ENCODE measurements around the gene TFRC. TPM values are rescaled to one million over a fixed set of nuclear protein-coding genes. Genes with fewer than 3 reads are reported as not detected.
"Not testable (repeated sequence)": the region's sequence is repeated elsewhere in the genome, so short reads cannot be mapped to it uniquely, and the experiment has no call there.

The TFRC gene
- total RNA-seq, 1 donor from 2014 or later = 106 TPM

DNA sequence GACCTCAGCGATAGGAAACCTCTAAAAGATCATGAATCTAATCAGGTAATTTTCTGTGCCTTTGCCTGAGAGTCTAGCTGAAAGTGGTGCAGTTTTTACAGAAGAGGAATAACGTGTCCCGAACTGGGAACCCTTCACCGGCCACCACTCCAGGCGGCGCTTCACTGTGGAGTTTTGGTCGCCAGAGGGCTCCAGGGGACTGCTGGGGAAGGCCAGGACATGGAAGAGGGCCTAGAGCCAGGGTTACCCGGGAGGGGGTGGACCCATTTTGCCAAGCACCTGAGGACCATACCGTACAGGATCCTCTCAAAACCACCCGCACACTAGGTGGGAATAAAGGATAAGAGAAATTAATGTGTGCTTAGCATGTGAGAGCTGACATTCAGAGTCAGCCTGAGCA, 55.8 kb downstream of the TFRC start:
- H3K4me3 ChIP-seq (ENCODE audit: low read depth, low read length); FAIRE-seq; H3K36me3 ChIP-seq (ENCODE audit: control insufficient read depth, insufficient read depth, low read length); DNase-seq (ENCODE audit: low read depth); H3K27me3 ChIP-seq (ENCODE audit: control insufficient read depth, insufficient read depth, low read length): not testable (repeated sequence)
- TF ChIP-seq CTCF (IDR thresholded peaks at IDR 0.05; ENCODE audit: insufficient read depth, low read length, severe bottlenecking) = peak; percentile 48

GRCh38 chr3:196024968-196025367, 56.9 kb downstream of the TFRC start:
- Histone ChIP-seq H3K4me3 (ENCODE audit: low read depth, low read length) (no peak overlapping the region), H3K27me3 (ENCODE audit: control insufficient read depth, insufficient read depth, low read length) (peaks cover 3% of the 10 kb centered on the region), H3K36me3 (ENCODE audit: control insufficient read depth, insufficient read depth, low read length) (no peaks in the 10 kb centered on the region)
- DNase-seq (ENCODE audit: low read depth) = no peak
- FAIRE-seq = no peak
- no peak for TF ChIP-seq CTCF (IDR thresholded peaks at IDR 0.05; ENCODE audit: insufficient read depth, low read length, severe bottlenecking)

DNA sequence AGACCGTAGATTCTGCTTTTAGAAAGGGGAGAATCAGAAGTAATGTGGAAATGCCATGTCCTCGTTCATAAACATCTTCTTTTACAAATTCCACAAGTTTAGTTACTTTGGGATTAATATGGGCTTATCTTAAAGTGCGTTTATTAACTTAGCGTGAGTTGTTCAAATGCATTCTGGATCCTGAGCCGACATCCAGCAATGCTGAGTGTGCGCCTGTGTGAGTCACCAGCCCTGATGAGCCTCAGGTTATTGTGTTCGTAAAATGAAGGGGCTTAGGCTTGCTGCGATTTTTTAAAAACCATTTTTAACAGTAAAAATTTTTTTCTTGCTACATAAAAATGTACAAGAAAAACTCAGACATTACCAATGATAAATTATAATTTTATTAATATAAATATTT, 57.9 kb downstream of the TFRC start:
- FAIRE-seq (no peak), DNase-seq (ENCODE audit: low read depth) (no peak)
- no peak for TF ChIP-seq CTCF (IDR thresholded peaks at IDR 0.05; ENCODE audit: insufficient read depth, low read length, severe bottlenecking)
- H3K4me3 ChIP-seq (ENCODE audit: low read depth, low read length) = no peak overlapping the region
- H3K27me3 ChIP-seq (ENCODE audit: control insufficient read depth, insufficient read depth, low read length) = peaks cover 3% of the 10 kb centered on the region
- no peaks in the 10 kb centered on the region for H3K36me3 ChIP-seq (ENCODE audit: control insufficient read depth, insufficient read depth, low read length)

DNA sequence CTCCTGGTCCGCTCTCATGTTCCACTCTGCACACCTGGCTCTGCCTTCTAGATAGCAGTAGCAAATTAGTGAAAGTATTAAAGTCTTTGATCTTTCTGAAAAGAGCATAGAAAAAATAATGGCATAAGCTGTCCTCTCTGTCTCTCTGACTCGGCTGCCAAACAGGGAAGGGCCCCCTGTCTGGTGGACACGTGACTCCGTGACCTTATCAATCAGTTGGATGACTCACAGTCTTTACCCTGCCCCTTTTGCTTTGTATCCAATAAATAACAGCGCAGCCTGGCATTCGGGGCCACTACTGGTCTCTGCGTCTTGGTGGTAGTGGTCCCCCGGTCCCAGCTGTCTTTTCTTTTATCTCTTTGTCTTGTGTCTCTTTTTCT, 59.4 kb downstream of the TFRC start:
- H3K36me3 ChIP-seq (ENCODE audit: control insufficient read depth, insufficient read depth, low read length); FAIRE-seq; H3K27me3 ChIP-seq (ENCODE audit: control insufficient read depth, insufficient read depth, low read length); DNase-seq (ENCODE audit: low read depth); H3K4me3 ChIP-seq (ENCODE audit: low read depth, low read length): not testable (repeated sequence)

GRCh38 chr3:196020373-196020772, 61.5 kb downstream of the TFRC start:
- Histone ChIP-seq H3K4me3 (ENCODE audit: low read depth, low read length) (no peak overlapping the region), H3K36me3 (ENCODE audit: control insufficient read depth, insufficient read depth, low read length) (no peaks in the 10 kb centered on the region), H3K27me3 (ENCODE audit: control insufficient read depth, insufficient read depth, low read length) (peaks cover 3% of the 10 kb centered on the region)
- no peak for FAIRE-seq
- no peak for DNase-seq (ENCODE audit: low read depth)
- TF ChIP-seq CTCF (IDR thresholded peaks at IDR 0.05; ENCODE audit: insufficient read depth, low read length, severe bottlenecking) = no peak

- peak; percentile 30 for DNase-seq (ENCODE audit: low read depth)
- not testable (repeated sequence) for H3K36me3 ChIP-seq (ENCODE audit: control insufficient read depth, insufficient read depth, low read length); H3K27me3 ChIP-seq (ENCODE audit: control insufficient read depth, insufficient read depth, low read length); FAIRE-seq; H3K4me3 ChIP-seq (ENCODE audit: low read depth, low read length)
Observed at GRCh38 chr3:196019576-196019975, 62.3 kb downstream of the TFRC start.

DNA sequence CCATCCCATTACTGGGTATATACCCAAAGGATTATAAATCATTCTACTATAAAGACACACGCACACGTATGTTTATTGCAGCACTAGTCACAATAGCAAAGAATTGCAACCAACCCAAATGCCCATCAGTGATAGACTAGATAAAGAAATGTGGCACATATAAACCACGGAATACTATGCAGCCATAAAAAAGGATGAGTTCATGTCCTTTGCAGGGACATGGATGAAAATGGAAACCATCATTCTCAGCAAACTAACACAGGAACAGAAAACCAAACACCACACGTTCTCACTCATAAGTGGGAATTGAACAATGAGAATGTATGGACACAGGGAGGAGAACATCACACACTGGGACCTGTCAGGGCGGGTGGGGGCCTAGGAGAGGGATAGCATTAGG, 63.7 kb downstream of the TFRC start:
- DNase-seq (ENCODE audit: low read depth); H3K27me3 ChIP-seq (ENCODE audit: control insufficient read depth, insufficient read depth, low read length); FAIRE-seq; H3K36me3 ChIP-seq (ENCODE audit: control insufficient read depth, insufficient read depth, low read length); H3K4me3 ChIP-seq (ENCODE audit: low read depth, low read length): not testable (repeated sequence)
